ENCODE data around the gene NEURL4.

Gene NEURL4

DNA sequence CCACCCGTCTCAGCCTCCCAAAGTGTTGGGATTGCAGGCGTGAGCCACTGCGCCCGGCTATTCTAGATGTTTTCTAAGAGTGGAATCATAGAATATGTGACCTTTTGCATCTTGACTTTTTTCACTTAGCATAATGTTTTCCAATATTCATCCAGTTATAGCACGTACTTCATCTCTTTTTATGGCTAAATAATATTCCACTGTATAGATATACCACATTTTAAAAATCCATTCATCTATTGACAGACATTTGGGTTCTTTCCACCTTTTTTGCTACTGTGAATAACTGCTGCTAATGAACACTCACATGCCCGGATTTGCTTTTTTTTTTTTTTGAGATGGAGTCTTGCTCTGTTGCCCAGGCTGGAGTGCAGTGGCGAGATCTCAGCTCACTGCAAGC, 25.0 kb downstream of the NEURL4 start:
- no peak for DNase-seq (ENCODE audit: low spot score)

DNA sequence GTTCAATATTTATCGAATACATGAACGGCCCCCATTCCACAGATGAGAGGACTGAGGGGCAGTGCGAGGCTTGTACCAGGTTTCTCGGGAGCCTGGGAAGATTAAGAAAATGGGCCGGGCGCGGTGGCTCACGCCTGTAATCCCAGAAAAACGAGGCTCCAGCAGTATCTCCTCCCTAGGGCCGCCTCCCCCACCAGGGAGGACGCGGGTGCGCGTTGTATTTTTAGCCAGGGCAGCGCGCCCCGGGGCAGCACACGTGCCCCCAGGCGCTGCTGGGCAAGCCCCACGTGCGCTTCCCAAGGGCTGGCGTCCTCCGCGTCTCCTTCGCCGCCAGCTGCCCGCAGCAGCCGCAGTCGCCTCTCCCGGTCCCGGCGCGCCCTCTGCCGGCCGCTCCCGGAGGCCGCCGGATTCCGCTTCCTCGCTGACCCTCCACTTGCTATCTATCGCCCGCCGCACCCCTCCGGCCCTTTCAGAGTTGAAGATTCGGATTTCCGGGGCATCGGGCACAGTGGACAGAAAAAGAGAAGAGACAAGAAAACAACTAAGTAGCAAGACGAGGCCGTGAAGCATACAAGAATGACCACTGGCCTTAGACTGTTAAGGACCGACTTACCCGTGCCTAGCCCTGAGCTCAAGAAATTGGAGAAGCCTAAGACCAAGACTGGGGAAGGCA, 32.8 kb downstream of the NEURL4 start:
- peak; percentile 93 for DNase-seq (ENCODE audit: low spot score)

DNA sequence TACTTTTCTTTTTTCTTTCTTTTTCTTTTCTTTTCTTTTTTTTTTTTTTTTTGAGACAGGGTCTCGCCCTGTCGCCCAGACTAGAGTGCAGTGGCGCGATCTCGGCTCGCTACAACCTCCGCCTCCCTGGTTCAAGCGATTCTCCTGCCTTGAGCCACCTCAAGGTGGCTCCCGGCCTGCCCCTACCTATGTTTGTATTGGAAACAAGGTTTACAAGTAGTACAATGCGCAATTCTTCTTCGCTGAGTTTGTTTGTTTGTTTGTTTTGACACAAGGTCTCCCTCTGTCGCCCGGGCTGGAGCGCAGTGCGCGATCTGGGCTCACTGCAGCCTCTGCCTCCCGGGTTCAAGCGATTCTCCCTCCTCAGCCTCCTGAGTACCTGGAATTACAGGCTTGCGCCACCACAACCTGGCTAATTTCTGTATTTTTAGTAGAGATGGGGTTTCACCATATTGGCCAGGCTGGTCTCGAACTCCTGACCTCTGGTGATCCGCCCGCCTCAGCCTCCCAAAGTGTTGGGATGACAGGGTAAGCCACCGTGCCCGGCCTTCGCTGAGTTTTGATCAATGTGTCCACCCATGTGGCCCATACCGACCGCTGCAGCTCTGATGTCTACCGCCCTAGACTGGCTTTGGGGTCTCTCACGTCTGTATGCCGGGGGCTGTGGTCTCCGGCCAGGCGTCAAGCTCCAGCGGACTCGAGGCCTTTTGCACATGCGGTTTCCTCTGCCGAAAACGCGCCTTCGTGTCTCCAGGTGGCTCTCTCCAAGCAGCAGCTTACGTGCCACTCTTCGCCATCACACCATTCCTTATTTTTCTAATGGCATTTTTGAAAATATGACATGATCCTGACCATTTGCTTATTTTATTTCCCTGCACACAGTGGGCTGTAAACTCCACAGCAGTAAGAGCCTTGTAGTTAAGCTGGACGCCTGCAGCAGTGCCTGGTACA, 33.6 kb downstream of the NEURL4 start:
- no peak for DNase-seq (ENCODE audit: low spot score)

DNA sequence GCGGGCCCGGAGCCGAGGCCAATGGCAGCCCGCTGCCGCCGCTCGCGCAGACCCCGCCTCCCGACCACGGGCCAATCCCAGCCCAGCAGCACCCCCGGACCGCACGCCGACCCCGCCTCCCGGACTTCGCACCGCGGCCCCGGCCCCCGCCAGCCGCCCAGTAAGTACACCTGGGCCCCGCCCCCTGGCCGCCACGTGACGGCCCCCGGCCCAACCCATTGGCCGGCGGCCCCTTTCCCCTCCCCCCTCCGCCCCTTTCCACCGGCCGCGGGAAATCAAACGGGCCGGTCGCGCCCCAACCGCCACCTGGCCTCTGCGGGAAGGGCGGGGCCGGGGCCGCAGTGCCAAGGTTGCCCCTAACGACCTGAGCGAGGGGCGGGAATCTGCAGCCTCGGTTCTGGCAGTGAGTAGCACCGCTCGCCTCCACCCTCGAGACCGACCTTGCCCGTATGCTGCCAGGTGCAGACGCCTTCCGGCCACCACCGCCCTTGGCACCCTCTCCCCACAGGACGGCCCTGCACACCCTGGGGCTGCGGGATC, 34.5 kb downstream of the NEURL4 start, which contains the start of gene YBX2:
Gene YBX2 (minus strand): TSS at position 26 of the 540 bp plus-strand sequence. CDS start 139 bp downstream, outside the sequence.
- DNase-seq (ENCODE audit: low spot score): peak; percentile 63

DNA sequence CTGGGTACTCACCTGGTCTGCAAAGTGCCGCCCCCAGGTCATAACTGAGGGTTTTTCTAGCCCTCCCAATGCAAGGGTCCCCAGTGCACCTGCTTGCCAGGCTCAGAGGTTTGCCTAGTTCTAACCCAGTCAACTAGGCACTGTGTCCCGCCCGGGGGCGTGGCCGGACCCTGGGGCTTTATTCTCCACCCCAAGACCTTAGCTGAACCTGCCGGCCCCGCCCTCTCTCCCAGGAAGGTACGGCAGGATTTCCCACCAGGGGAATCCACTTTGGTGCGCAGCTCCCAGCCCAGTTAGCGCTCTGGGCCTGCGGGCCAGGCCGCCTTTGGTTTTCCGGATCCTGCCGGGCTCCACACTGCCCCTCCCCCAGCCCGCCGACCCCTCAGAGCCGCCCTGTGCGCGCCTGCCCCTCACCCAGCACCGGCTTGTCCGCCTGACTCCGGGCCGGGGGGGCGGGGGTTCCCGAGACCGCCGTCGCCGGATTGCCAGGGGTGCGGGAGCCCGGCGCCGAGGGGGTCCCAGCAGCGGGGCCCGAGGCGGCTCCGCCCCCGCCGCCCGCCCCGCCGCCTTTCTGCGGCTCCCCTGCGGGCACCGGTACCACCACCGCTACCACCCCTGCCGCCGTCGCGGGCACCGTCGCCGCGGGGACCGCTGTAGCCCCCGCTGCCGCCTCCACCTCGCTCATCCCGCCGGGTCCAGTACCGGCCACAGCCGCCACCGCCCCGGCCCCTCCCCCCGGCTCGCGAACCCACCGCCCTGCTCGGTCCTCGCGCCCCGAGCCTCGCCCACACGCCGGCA, 35.1 kb downstream of the NEURL4 start:
- no peak for DNase-seq (ENCODE audit: low spot score)

DNA sequence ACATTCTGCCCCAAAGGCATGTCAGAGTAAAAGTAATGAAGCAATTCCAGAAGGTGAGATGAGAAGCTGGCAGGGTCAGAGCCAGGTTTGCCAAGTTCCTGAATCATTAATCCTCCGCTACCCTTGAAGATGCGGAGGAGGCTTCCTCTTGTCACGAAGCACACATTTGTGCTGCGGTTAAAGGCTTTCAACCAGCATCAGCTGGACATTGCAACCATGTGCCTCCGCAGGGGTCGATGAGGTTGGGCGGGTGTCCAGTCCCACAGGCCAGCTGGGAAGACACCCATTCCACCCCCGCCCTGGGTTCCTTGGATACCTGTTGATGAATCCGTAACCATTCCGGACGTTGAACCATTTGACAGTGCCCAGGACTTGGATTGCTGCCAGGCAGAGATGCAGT, 36.0 kb downstream of the NEURL4 start:
- DNase-seq (ENCODE audit: low spot score): peak; percentile 6

DNA sequence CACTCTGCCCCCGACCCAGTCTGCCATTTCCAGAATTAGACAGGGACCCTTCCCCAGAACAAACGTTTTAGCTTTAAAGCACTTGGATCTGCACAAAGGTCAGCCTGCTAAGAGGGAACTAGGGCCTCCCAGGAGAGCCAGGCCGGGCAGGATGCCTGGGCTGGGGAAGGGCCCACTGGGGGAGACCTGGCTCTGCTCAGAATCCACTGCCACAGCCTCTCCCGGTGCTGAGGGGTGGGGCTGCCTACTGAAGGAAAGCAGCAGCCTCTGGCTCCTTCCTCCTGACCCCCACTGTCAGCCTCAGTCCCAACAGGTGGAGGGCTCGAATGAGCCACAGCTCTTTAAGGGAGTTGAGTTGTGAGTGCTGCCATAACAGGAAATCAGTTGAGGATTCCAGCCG, 36.4 kb downstream of the NEURL4 start:
- DNase-seq (ENCODE audit: low spot score): peak; percentile 12

DNA sequence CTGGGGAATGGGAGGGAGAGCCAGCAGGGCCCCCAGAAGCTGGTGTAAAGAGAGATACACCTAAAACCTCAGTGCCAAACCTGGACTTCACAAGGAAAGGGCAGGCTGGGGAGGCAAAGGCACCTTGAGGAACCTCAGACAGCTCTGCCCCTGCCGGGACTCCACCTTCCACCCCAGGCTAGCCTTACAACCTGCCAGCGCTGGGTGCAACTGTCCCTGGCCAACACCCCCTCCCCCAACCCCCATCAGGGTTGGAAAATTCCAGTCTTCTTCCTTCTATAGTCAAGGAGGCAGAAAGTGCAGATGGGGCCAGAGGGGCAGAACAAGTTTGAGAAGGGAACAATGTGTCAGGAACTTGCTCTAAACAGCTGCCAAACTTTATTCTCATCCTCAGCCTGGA, 36.9 kb downstream of the NEURL4 start:
- DNase-seq (ENCODE audit: low spot score): peak; percentile 3

DNA sequence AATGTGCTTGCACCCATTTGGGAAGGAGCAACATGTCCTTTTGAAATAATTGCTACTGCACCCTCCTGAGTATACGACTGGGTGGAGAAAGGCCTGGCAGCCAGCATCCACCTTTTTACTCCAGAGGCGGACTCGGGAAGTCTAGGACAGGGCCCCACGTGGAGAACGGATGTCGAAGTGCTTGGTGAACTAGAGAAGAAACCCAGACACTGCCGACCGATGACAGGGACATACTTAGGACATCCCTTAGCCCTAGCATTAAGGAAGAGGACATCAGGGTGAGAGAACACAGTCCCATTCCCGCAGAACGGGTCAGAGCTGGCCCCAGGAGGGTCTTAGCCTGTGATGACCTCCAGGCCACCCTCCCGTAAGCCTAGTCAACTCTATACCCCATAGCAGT, 38.5 kb downstream of the NEURL4 start:
- DNase-seq (ENCODE audit: low spot score): peak; percentile 3

DNA sequence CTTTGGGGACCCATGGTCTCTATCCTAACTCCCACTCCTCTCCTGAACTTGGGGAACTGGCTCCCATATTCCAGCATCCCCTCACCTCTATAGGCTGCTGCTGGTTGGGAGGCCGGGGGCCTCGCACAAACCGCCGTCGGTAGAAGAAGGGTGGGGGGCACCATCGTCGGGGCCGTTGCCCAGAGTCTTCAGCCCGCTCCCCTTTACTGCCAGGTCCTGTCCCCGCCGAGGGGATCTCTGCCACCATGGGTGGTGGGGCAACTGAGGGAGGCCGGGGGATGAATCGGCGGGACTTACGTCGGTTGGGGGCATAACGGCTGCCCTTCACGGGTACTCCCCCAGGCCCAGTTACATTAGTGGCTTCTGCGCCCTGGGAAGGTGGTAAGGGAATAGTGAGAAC, 39.0 kb downstream of the NEURL4 start:
- DNase-seq (ENCODE audit: low spot score): peak; percentile 3

DNA sequence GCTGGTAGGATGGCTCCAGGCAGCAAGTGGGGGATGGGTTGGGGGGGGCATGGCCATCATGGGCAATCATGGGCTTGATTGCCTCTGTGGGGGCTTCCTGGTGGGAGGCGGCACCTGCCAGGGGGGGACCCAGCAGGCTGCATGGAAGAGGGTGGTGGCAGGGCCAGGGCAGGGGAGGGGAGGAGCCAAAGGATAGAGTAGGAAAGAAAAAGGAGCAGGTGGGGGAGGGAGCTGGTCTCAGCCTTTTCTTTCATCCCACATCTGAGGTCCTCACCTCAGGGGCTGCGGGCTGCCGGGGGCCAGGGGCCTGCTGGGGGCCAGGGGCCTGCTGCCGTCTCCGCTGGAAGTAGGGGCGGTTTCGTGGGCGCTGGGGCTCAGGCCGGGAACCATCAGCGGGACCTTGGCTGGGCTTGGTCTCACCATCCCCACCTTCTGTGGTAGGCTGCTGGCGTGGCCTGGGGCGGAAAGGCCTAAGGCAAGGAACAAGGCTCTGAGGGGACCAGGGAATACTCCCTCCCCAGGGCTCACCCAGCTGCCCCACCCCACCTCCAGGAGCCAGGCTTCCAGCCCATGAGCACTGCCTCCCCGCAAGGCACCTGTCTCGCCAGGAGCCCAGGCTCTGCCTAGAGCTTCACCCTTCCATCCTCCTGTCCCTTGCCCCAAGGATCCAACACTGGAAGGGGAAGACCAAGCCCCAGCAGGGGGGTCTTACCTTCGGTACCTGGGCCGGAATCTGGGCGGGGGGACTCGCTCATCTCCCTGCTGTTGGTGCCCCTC, 39.7 kb downstream of the NEURL4 start:
- DNase-seq (ENCODE audit: low spot score): peak; percentile 4

DNA sequence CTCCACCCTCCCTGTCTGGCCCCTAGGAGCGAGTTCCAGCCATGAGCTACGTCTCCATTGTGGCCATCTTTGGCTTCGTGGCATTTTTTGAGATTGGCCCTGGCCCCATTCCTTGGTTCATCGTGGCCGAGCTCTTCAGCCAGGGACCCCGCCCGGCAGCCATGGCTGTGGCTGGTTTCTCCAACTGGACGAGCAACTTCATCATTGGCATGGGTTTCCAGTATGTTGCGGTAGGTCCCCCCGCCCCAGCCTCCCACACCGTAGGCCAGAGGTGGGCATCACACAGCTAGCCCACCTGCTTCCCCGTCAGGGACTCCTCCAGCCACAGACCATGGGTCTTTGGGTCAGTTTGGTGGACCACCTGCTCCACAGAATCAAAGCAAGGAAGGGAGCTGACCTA, 43.5 kb downstream of the NEURL4 start:
- DNase-seq (ENCODE audit: low spot score): no peak

DNA sequence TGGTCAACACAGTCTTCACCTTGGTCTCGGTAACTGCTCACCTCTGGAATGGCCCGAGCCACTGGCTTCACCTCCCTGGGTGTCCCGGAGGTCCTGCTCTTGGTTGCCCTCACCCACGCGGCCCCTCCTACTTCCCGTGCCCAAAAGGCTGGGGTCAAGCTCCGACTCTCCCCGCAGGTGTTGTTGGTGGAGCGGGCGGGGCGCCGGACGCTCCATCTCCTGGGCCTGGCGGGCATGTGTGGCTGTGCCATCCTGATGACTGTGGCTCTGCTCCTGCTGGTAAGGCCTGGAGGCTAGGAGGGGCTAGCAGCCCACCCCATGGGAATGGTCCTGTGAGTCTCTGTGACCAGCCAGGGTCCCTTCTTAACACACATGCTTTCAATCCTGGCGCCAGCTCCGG, 44.2 kb downstream of the NEURL4 start:
- DNase-seq (ENCODE audit: low spot score): no peak

DNA sequence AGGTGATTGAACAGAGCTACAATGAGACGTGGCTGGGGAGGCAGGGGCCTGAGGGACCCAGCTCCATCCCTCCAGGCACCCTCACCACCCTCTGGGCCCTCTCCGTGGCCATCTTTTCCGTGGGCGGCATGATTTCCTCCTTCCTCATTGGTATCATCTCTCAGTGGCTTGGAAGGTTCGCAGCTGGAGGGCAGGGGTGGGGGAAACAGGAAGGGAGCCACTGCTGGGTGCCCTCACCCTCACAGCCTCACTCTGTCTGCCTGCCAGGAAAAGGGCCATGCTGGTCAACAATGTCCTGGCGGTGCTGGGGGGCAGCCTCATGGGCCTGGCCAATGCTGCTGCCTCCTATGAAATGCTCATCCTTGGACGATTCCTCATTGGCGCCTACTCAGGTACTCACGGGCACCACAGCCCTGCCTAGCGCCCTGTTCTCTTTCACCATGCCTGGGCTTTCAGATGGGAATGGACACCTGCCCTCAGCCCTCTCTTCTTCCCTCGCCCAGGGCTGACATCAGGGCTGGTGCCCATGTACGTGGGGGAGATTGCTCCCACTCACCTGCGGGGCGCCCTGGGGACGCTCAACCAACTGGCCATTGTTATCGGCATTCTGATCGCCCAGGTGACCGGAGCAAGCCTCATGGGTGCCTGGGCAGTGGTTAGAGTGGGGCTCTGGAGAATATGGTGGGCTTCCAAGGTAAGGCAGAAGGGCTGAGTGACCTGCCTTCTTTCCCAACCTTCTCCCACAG, 45.5 kb downstream of the NEURL4 start:
- no peak for DNase-seq (ENCODE audit: low spot score)

DNA sequence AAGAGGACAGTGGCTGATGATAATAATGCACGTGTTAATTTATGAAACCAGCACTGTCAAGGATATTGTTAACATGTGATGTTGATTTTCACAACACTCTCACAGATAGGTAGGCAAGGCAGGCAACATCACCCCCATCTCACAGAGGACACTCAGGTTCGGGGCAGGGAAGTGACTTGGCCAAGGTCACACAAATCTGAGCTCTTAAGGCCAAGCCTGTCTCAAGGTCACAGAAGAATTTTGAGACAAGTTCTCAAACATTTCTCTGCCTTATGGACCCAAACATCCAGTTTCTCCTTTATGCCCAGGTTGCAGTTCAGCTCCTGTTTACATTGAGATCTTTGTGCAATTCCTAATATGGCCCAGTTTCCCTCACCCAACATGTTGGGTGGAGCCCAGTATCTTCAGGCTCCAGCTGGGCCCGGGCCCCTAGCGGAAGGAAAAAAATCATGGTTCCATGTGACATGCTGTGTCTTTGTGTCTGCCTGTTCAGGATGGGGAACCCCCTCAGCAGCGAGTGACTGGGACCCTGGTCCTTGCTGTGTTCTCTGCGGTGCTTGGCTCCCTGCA, 46.3 kb downstream of the NEURL4 start:
- no peak for DNase-seq (ENCODE audit: low spot score)

DNA sequence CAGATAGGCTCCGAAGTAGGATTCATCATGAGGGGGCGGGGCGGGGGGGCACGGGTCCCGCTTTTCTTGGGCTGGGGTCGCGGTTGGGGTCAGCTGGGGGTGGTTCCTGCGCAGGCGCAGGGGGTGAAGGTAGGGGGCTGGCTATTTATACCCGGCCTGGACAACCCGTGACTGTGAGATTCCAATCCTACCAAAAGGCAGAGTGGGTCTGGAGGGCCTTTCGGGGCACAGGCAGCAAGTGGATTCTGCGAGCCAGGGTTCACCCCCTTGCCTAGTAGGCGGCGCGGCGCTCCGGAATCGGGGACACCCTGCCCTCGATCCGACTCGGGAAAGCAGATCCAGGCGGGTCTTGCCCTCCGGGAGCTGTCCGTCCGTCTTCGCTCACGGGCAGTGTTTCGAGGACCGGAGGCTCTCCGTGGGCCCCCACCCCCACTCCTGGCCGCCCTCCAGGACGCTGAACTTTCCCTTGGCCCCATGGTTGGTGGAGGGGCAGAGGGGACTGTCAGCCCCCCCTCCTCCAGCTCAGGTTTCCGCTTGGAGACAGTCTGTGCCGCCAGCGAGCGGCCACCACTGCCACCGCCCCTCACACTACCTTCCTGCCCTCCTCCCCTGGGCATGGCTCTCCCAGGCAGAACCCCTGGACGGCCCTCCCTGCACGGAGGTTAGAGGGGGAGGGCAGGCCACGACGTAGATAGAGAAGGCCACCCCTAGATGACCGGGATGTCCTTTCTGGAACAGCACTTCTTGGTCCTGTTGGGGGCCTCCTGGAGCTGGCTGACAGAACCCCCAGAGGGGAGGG, 47.0 kb downstream of the NEURL4 start:
- DNase-seq (ENCODE audit: low spot score): no peak

DNA sequence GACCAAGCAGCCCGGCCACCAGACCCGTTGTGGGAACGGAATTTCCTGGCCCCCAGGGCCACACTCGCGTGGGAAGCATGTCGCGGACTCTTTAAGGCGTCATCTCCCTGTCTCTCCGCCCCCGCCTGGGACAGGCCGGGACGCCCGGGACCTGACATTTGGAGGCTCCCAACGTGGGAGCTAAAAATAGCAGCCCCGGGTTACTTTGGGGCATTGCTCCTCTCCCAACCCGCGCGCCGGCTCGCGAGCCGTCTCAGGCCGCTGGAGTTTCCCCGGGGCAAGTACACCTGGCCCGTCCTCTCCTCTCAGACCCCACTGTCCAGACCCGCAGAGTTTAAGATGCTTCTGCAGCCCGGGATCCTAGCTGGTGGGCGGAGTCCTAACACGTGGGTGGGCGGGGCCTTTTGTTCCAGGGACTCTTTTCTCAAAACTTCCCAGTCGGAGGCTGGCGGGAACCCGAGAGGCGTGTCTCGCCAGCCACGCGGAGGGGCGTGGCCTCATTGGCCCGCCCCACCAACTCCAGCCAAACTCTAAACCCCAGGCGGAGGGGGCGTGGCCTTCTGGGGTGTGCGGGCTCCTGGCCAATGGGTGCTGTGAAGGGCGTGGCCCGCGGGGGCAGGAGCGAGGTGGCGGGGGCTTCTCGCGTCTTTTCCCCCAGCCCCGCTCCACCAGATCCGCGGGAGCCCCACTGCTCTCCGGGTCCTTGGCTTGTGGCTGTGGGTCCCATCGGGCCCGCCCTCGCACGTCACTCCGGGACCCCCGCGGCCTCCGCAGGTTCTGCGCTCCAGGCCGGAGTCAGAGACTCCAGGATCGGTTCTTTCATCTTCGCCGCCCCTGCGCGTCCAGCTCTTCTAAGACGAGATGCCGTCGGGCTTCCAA, 47.8 kb downstream of the NEURL4 start, which contains the start of gene SLC2A4:
Gene SLC2A4 (plus strand): TSS at position 645 of the 879 bp plus-strand sequence. CDS start 217 bp downstream, at position 862.
- DNase-seq (ENCODE audit: low spot score): peak; percentile 97

DNA sequence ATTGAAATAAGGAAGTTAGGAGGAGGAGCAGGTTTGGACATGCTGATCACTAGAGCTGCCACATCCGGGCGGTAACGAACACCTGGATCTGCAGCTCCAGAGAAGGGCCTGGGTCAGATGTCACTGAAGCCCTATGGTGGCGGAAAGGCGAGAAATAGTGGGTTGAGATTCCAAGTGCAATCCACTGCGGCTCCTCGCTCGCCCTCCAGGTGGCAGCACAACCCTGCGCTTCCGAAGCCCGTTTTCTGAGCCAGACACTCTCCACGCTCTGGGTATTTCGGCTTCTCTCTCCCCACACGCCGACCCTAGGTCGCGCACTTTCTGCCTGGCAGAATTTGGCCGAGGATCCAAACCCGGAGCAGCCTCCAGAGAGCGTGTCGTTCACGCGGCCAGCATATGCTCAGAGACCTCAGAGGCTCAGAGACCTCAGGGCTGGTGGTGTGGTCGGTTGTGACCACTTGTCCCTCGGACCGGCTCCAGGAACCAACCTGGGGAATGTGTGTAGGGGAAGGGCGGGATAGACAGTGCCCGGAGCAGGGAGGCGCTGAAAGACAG, 48.5 kb downstream of the NEURL4 start:
- peak; percentile 90 for DNase-seq (ENCODE audit: low spot score)

Data from AG20443 (cell line).